Head of caudate nucleus (tissue), 42 donors: Measurements from ENCODE around the gene GGT5.
"Not testable (repeated sequence)": the region's sequence is repeated elsewhere in the genome, so short reads cannot be mapped to it uniquely, and the experiment has no call there.

ENCODE experiments used
- DNase-seq, 42 donors: peaks; one replicate each; pipeline versions ENCODE4 v3.0.0 to v3.0.0-alpha.2; 2020 to 2021; ENCODE audit warnings: mixed read lengths in 7 of 42
- intact Hi-C: fragments of 100-400 bp; cut with DNase I; formaldehyde crosslinking; loops from one replicate; pipeline ENCODE4 v1.15.0; 2022

The GGT5 gene

GRCh38 chr22:24266495-24266894, 21.6 kb upstream of the GGT5 start:
- DNase-seq, intact Hi-C loops: not testable (repeated sequence)

GRCh38 chr22:24265734-24266133, 20.9 kb upstream of the GGT5 start:
- DNase-seq: no peak
- intact Hi-C loops: no loop called here

GRCh38 chr22:24264329-24264896, 19.5 kb upstream of the GGT5 start:
- DNase-seq, intact Hi-C loops: not testable (repeated sequence)

GRCh38 chr22:24263479-24263878, 18.6 kb upstream of the GGT5 start:
- intact Hi-C loops, DNase-seq: not testable (repeated sequence)

- DNase-seq, intact Hi-C loops: not testable (repeated sequence)
Measured at GRCh38 chr22:24262185-24262749, 17.4 kb upstream of the GGT5 start.

GRCh38 chr22:24259459-24259858, 14.6 kb upstream of the GGT5 start:
- intact Hi-C loops: not testable (repeated sequence)

GRCh38 chr22:24256736-24257135, 11.9 kb upstream of the GGT5 start:
- DNase-seq: peak in 1 of 42 donors; percentile 2
- intact Hi-C loops: not testable (repeated sequence)

More at GRCh38 chr22:24259459-24259858, 14.6 kb upstream of the GGT5 start:
- peak in 39 of 42 donors; percentile 22 to 80 (median 60) for DNase-seq

- intact Hi-C loops: not testable (repeated sequence)
- peak in 2 of 42 donors; percentile 8 to 15 for DNase-seq
Measured at GRCh38 chr22:24256136-24256535, 11.3 kb upstream of the GGT5 start.

- intact Hi-C loops: not testable (repeated sequence)
- DNase-seq: peak in 4 of 42 donors; percentile 4 to 30 (median 13)
Measured at GRCh38 chr22:24253126-24253525, 8.2 kb upstream of the GGT5 start.

- intact Hi-C loops: not testable (repeated sequence)
- DNase-seq: peak in 6 of 42 donors; percentile 10 to 38 (median 22)
Measured at GRCh38 chr22:24251286-24251685, 6.4 kb upstream of the GGT5 start.

- intact Hi-C loops, DNase-seq: not testable (repeated sequence)
Measured at GRCh38 chr22:24249413-24249812, 4.5 kb upstream of the GGT5 start.

- intact Hi-C loops, DNase-seq: not testable (repeated sequence)
Measured at GRCh38 chr22:24248611-24249010, 3.7 kb upstream of the GGT5 start.

- peak; percentile 65 to 93 (median 82) for DNase-seq
- intact Hi-C loops: no loop called here
Measured at GRCh38 chr22:24247564-24248344, 2.9 kb upstream of the GGT5 start.

GRCh38 chr22:24247011-24247507, 2.2 kb upstream of the GGT5 start:
- intact Hi-C loops: no loop called here
- no peak for DNase-seq

- intact Hi-C loops, DNase-seq: not testable (repeated sequence)
Measured at GRCh38 chr22:24245584-24246561, 991 bp upstream of the GGT5 start.

GRCh38 chr22:24244144-24244787, 616 bp downstream of the GGT5 start:
- intact Hi-C loops: no loop called here
- DNase-seq: no peak

GRCh38 chr22:24243417-24243816, 1.5 kb downstream of the GGT5 start:
- DNase-seq: peak in 1 of 42 donors; percentile 12
- intact Hi-C loops: not testable (repeated sequence)

GRCh38 chr22:24240985-24241692, 3.7 kb downstream of the GGT5 start:
- intact Hi-C loops, DNase-seq: not testable (repeated sequence)
